Stimulated activated CD4-positive, alpha-beta T cell treated with anti-CD3 and anti-CD28 coated beads, TNF-alpha, amount 100 ng/mL, for 48 hours (primary cell): Measurements from ENCODE around the gene GRM7.

Experiments used
- DNase-seq, 3 donors: peaks; one replicate each; pipeline ENCODE4 v3.0.0-alpha.2; 2020; ENCODE audit warnings: low read depth in 3 of 3

GRM7 gene

GRCh38 chr3:7503431-7503830 is 642.5 kb downstream of the GRM7 start:
- DNase-seq = no peak

GRCh38 chr3:7504886-7505775 is 644.2 kb downstream of the GRM7 start:
- no peak for DNase-seq

DNA sequence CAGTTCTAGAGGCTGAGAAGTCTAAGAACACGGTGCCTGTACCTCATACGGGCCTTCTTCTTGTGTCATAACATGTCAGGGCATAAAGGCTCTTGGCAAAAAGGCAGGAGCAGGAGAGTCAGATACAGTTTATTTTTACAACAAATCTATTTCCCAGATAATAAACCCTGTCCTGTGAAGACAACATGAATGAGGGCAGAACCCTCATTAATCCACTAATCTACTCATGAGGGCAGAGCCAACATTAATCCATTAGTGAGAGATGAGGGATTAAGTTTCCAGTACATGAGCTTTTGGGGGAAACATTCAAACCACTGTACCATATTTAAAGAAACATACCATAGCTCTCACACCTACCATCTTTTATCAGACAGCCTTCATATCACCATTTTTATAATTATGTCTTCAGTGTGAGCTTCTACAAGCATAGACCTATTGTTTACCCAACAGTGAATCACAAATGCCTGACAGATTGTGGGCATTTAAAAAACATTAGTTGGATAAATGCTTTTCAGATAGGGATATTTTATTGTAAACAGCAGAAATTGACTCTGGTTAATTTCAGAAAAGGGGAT is 645.8 kb downstream of the GRM7 start:
- DNase-seq = no peak

GRCh38 chr3:7508821-7509220 is 647.9 kb downstream of the GRM7 start:
- DNase-seq = no peak

DNA sequence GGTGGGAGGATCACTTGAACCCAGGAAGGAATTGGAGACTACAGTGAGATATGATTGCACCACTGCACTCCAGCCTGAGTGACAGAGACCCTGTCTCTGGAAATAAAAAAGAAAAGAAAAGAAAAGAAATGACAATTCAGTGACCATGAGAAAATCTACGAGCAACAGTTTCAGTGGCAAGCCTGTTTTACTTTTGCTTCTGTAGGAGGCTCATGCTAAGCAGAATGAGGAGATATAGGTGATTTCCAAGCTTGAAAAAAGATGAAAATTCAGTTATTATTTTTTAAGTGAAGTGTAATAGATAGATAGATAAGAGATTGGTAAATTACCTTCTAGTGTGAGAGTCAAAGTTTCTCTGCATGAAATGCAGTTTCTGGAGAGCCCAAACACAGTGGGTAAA is 651.1 kb downstream of the GRM7 start:
- no peak for DNase-seq

DNA sequence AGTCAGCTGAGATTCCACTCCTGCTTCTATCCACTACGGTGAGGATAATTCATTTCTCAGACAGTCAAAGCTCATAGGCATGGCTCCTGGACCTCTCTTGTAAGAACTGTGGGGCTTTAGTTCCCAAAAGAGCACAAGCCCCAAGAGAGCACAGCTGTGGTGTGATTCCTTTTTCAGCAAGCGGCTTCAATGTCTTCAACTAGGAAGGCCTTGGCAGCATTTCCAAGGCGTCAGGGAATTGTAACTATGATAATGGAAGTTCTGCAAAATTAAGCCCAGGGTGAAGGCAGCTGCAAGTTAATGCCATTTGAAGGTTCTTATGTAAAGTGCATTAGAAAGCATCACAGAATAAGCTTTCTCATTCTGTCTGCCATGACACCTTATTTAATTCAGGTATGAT is 657.1 kb downstream of the GRM7 start:
- no peak for DNase-seq

- no peak for DNase-seq
These were observed 657.5 kb downstream of the GRM7 start for GRCh38 chr3:7518456-7518855.

DNA sequence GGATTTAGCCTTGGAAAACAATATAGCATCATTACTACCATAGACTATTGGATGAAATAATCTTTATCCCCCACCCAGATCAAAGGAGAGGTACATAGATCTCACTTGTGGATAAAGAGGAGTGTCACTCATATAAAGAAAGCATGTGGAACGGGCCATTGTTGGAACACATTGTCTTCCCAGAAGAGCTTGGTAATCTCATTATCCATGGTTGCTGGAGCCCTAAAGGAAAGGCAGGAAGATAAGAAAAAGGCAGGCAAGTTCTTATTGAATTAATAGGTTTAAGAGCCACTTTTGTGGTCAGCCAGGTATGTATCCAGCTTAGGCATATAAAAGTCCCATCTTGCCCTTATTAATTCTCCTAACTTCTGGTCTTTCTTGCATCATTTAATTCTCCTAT is 659.1 kb downstream of the GRM7 start:
- no peak for DNase-seq

DNA sequence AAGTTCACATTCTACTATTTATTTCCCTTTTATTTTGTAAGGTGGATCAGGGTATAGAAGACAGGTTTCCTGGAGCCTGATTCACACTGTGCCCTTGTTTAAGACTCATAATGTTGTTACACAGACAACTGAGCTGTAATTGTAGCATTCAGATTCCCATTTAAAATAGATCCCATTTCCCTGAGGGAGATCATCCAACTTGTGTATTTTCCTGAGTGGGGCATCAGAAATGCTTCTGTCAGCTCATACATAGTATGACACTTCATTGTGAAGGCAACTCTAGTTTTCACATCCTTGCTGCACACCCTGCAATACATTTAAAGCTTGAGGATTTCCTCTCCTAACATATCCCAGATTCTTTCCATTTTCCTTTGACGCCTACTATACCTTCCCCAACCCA is 659.7 kb downstream of the GRM7 start:
- DNase-seq = no peak

DNA sequence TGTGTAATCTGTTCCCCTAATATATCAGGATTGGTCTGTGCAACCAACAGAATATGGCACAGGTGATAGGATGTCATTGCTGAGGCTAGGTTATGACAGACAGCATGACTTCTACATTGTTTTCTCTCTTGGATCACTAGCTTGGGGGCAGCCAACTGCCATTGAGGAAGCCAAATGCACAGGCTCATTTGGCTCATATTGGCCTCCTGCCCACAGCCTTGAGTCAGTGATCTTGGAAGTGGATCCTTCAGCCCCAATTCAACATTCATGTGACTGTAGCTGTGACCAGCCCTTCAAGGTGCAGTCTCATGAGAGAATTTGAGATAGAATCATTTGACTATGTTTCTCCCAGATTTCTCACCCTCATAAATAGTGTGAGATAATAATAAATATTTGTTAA is 675.6 kb downstream of the GRM7 start:
- no peak for DNase-seq

DNA sequence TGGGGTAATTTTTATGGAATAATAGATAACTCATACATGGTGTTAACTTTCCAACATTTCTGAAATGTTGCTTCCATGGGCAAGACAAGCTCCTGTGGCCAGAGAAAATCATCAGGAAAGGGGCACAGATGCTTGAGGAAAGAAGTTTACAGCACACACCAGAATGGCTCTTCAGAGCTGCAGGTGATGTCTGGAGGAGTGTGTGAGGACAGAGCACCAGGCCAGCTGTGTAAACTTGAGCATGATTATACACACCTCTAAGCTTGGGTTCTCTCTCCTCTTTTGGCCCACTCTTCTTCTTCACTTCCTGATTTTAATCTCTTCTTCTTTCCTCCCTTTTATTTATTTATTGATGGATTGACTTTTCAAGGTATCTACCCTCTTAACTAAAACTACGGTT is 676.0 kb downstream of the GRM7 start:
- DNase-seq = no peak

- no peak for DNase-seq
These were observed 682.5 kb downstream of the GRM7 start for GRCh38 chr3:7543294-7543880.

DNA sequence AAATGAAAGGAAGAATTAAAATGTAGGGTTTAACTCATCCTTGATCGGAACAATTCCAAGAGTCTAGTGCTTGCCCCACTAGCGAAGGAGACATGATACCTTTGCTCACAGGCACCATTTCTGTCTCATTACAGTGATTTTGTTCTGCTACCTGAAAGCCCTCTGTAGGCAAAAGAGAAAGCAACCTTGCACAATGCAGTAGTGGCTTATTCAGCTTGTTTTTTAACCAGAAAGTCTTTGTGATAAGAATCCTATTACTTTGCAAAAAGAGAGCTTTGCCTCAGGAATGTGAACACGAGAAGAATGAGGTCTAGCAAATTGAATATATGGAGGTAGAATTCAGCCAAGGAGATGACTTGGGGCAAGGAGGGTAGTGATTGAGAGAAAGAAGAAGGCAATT is 684.4 kb downstream of the GRM7 start:
- DNase-seq = no peak

GRCh38 chr3:7546253-7546652 is 685.3 kb downstream of the GRM7 start:
- DNase-seq = no peak

- no peak for DNase-seq
These were observed 686.9 kb downstream of the GRM7 start for GRCh38 chr3:7547826-7548225.

- DNase-seq = no peak
These were observed 702.0 kb downstream of the GRM7 start for GRCh38 chr3:7562892-7563291.

DNA sequence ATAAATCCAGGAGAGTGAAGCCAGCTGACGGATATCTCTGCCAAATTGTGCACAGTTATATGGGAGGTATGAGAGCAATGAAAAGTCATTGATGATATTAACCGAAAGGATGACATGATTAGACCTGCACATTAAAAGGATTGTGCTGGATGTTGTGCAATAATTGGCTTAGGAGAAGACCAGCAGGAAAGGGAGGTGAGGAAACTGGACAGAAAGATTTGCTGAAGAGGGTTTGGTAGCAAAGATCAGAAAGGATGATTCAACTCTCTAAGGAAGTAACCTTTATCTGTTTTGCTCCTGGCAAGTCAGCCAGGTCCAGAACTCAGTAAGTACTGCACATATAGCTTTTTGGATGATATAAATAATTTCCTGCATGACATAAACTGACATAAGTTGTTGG is 704.7 kb downstream of the GRM7 start:
- DNase-seq = no peak

DNA sequence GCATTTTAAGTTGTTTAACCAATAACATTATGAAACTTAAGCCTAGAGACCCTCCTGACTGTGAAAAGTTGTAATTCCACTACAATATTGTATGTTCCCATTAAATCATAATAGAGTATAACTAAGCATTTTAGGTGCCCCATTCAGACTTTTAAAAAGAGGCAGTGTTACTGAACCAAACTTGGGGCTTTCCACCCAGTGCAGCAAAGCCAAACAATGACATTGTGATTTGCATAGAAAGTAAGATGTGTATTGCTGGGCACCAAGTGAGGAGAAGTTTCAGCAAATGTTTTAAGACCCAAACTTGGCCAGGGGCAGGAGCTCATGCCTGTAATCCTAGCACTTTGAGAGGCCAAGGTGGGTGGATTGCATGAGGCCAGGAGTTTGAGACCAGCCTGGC is 706.2 kb downstream of the GRM7 start:
- no peak for DNase-seq

DNA sequence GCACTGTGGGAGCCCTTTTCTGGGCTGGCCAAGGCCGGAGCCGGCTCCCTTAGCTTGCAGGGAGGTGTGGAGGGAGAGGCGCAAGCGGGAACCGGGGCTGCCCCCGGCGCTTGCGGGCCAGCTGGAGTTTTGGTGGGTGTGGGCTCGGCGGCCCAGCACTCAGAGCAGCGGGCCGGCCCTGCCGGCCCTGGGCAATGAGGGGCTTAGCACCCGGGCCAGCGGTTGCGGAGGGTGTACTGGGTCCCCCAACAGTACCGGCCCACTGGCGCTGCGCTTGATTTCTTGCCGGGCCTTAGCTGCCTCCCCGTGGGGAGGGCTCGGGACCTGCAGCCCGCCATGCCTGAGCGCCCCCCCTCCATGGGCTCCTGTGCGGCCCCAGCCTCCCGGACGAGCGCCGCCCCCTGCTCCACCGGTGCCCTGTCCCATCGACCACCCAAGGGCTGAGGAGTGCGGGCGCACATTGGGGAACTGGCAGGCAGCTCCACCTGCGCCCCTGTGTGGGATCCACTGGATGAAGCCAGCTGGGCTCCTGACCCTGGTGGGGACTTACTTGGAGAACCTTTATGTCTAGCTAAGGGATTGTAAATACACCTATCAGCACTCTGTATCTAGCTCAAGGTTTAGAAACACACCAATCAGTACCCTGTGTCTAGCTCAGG is 707.7 kb downstream of the GRM7 start:
- no peak for DNase-seq

- DNase-seq = no peak
These were observed 712.4 kb downstream of the GRM7 start for GRCh38 chr3:7573330-7573729.

GRCh38 chr3:7574435-7574834 is 713.5 kb downstream of the GRM7 start:
- no peak for DNase-seq

DNA sequence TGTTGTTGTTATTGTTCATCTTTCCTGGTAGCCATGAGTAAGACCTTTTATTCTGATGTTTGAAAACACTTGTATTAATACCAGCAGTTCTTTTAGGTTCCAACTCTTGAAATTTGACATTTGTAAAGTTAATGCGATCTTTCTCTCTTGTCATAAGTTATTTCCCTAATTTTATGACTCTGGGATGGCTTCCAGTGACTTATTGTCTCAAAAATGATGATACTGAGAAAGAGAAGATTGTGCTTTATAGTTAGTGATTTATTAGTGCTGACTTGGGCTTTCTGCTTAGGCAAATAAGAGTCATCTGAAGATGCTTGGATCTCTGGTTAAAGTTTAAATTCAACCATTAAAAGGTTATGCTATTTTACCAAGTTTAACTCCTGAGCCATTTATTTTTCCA is 715.2 kb downstream of the GRM7 start:
- no peak for DNase-seq

GRCh38 chr3:7576506-7576905 is 715.6 kb downstream of the GRM7 start:
- DNase-seq = no peak
